HG03025 (cell line): ENCODE measurements around the gene RUBCNL.
"Not testable (repeated sequence)": the region's sequence is repeated elsewhere in the genome, so short reads cannot be mapped to it uniquely, and the experiment has no call there.

Source experiments
- ATAC-seq: cut with Tn5 transposase; IDR thresholded peaks from one replicate; pipeline ENCODE4 v1.9.1; 2021; ENCODE audit warnings: mild to moderate bottlenecking, moderate library complexity; ENCODE audit not compliant: unreplicated experiment, low FRiP score

The RUBCNL gene, protein sequence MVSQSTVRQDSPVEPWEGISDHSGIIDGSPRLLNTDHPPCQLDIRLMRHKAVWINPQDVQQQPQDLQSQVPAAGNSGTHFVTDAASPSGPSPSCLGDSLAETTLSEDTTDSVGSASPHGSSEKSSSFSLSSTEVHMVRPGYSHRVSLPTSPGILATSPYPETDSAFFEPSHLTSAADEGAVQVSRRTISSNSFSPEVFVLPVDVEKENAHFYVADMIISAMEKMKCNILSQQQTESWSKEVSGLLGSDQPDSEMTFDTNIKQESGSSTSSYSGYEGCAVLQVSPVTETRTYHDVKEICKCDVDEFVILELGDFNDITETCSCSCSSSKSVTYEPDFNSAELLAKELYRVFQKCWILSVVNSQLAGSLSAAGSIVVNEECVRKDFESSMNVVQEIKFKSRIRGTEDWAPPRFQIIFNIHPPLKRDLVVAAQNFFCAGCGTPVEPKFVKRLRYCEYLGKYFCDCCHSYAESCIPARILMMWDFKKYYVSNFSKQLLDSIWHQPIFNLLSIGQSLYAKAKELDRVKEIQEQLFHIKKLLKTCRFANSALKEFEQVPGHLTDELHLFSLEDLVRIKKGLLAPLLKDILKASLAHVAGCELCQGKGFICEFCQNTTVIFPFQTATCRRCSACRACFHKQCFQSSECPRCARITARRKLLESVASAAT

DNA sequence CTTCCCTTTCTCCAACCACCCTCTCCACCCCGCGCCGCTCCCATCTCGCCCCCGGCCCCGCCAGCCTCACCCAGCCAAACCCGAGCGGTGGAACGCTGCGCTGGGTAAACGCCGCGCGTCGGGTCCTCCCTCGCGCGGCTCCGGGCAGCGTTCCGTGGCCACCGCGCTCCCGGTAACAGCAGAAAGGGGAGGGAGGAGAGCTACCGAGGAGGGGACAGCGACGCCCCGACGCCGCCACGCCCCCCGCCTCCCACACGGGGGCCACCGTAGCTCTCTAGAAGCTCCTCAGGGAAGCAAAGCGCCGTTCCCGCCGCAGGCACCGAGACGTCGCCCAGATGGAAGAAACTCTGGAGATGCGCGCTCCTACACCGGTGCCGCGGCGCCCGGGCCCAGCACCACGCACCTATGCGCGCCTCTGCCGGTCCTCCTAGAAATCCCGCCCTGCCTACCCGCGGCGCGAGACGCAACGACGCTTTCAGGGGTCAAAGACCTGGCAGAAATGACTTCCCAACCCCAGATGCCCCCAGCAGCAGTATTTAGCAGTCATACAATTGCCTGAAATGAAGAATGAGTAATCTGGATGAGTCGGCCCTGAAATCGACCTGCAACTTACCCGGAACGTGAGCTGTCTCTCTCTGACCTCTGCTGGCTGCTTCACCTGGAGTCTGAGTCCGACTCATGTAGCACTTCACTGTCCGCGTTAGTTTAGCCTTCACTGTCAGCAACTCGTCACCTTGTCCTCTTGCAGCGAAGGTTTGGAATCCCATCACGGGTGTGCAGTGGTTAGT lies at the start of gene RUBCNL:
RUBCNL (minus strand) TSS at position 189 of the 788 bp plus-strand sequence. CDS start 14,777 bp downstream, outside the sequence.
- ATAC-seq, result peak; percentile 33

DNA sequence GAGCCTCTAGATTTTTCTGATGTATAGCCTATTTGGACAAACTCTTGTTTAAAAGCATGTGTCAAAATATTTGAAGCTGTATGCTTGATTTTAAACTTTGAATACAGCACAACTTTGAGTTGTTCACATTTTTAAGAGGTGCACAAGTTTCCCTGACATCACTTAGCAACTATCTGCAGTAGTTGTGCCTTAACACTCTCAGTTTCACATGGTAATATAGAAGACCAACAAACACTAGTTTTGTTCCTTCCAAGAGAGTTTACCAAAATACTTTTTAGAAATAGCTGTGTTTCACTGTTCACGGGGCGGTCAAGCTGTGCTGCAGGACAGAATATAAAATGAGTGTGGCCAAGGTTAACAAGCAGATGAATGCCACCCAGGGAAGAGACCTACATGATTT lies 42.5 kb upstream of the RUBCNL start:
- ATAC-seq, result not testable (repeated sequence)

DNA sequence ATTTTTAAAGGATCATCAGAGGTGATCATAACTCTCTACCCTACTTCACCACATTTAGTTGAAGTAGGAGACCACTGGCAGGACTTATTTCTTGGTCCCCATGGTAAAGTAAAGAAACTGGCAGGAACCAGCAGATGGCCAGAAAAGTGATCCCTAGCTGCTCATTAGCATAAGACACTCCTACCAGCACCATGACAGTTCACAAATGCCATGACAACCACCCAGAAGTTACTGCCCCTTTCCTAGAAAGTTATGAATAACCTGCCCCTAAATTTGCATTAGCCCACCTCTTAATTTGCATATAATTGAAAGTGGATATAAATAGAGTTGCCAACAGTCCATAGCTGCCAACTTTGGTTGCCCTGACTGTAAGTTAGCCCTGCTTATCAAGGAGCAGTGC lies 18.4 kb upstream of the RUBCNL start:
- ATAC-seq, result no peak

DNA sequence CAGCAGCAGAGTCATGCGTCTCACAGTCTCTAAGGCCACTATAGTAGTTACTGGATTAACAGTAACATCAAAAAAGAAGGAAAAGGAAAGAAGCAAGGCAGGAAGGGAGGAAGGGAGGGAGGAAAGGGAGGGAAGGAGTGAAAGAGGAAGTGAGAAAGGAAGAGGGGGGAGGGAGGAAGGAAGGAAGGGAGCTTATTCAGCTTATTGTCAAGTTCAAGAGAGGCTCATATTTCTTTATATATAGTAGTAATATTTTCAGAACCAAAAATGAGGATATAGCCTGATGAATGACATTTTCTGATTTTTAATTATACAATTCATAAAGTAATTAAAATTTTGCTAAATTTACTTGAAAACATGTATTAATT lies 17.7 kb upstream of the RUBCNL start:
- no peak for ATAC-seq

DNA sequence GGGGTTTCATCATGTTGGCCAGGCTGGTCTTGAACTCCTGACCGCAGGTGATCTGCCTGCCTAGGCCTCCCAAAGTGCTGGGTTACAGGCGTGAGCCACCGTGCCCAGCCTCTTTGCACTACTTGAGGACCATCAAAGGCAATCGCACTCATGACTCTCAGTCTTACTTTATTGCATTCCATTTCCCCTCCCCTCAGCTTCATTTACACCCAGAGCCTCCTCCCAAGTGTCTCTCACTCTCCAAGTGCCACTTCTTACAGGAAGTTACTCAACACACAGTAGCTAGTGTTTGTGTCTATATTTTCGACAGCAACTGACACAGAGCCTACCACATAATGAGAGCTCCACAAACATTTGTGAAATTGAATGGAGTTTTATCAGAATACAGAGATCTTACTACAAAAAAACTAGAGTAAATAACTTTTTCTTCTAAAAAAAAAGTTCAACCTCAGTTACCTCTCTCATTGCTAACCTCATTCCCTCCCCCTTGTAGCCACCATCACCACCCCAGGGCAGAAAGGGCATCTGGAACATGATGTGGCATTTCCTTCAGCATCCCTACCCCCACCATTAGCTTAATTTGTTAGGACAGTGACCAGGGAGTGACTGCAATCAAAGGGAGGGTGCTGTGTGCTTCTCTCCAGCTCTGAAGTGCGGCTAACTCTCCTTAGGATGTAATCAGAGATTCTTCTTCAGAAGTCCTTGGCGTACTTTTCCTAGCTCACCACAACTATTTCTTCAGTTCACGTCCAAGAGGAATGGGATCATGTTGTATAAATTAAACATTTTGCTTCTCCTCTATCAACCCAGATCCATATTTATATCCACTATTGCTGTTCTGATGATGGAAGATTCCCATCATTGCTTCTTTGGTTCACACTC lies 17.0 kb upstream of the RUBCNL start:
- no peak for ATAC-seq

DNA sequence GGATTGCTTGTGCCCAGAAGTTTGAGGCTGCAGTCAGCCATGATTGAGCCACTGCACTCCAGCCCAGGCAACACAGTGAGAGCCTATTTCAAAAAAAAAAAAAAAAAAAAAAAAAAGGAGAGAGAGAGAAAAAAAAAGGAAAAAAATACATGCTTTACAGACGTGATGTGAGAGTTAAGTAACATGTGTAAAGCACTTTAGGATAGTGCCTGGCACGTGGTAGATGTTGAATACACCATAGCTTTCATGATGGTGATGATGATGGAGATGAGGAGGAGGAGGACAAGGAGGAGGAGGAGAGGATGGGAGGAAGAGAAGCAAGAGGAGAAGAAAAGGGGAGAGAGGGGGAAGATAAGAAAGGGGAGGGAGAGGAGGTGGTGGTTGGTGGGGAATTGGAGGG lies 15.1 kb upstream of the RUBCNL start:
- ATAC-seq, result no peak

DNA sequence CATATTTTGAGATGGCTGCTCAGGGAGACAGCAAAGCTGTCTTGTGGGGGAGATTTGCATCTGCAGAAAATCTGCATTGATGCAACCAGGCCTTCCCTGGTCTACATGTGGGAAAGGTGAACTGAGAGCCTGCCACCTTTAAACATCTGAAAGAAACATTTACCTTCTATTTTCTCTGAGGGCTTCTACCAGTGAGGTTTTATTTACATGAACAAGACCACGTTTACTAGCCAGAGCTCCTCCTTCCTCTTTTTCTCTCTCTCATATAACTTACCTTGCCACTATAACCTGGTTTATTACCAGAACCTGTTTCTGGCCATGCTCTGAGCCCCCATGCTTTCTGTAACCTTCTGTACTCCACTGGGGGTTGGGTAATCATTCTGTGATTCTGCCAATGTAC lies 14.4 kb upstream of the RUBCNL start:
- no peak for ATAC-seq

DNA sequence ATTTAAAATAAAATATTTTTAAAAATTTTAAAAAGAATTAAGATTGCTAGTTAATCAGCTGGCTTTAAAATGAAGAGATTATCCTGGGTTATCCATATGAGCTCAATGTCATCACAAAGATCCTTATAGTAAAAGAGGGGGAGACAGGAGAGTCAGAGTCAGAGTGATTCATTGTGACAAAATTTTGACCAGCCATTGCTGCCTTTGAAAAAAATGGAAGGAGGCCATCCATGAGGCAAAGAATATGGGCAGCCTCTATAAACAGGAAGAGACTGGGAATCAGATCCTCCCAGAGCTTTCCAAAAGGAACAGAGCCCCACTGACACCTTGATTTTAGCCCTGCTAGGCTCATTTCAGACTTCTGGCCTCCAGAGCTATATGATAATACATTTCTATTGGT lies 9.3 kb upstream of the RUBCNL start:
- ATAC-seq, result no peak

DNA sequence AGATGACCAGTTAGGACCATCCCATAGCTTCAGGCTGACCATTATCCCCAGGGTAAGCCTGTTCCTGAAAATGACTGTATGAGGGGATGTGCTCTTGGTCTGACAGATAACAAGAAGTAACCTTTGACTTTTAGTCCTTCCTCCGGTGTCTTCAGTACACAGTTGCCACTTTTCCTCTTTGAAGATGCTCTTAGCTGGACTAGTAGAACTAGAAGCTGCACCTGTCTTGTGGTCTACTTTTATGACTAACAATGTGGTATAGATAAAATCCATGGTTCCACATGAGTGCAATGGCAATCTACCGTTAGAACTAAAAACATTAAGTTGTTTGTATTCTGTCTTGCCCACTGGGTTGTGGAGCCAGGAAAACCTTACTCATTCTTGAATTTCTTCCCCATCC lies 5.9 kb upstream of the RUBCNL start:
- ATAC-seq, result no peak

DNA sequence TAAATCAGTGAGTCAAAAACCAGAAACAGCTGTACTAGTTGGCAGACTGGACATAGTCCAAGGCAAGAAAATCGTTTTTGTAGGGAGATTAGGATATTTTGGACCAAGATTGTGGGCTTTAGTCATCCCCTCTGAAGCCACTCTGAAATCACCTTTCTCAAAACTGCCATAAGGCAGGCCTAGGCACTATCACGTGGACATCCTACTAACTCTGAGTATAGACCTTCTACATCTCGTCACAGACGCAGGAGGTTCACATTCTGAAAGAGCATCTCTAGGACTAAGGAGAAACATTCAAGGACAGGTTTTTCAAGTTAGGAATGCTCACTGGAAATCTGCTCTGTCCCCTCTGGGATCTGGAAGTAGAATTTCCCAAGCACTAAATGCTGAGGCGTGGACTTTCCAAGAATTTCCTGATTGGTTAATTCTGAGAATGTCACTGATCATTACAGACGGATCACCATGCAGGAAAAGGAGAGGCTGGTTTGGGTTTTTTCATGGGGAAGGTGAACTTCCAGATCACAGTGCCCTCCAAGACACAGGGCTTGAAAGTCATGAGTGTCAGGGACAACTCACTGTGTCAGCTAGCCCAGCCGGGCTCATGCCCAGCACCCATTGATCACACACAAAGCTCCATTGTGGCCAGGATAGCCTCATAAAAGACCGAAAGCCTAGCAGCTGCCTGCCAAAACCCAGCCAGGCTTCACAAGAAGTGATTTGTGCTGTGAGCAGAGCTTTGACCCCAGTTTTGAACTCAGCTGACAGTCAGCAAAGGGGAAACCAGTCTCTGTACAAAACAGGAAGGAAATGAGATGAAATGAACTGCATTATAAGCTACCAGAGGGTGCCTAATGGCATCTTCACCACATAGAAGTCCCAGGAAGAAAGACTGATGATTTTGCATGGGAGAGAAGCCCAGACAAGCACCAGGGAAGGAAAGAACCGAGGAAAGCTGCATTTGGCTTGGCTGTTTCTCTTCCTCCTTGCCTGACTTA lies 2.7 kb upstream of the RUBCNL start:
- ATAC-seq, result peak; percentile 34

DNA sequence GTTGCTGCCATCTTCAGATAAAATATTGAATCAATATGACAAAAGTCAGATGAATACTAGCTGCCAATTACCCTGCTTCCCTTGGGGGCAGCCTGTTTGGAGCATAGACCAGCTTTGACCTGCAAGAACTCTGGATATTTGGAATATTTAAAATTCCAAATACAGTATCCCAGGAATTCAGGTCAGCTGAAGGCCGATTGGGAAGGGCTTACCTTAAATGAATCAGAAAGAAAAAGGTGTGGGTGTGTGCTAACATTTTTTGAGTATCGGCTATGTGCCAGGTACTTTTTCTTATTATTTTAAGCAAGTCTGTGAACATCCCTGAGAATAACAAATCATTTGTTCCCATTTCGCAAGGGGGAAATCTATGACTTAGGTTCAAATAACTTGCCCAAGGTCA lies 1.8 kb upstream of the RUBCNL start:
- no peak for ATAC-seq

DNA sequence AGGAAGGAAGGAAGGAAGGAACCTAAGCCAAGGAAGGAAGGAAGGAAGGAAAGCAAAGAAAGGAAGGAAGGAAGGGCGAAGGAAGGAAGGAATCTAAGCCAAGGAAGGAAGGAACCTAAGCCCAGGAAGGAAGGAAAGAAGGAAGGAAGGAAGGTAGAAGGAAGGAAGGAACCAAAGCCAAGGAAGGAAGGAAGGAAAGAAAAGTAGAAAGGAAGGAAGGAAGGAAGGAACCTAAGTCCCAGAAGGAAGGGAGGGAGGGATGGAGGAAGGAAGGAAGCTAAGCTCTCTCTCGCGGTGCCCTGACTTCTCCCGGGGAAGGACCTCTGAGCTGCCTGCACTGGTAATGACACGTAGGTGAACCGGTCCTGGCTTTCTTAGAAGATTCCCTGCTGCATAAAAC lies 1.3 kb upstream of the RUBCNL start:
- ATAC-seq, result no peak

DNA sequence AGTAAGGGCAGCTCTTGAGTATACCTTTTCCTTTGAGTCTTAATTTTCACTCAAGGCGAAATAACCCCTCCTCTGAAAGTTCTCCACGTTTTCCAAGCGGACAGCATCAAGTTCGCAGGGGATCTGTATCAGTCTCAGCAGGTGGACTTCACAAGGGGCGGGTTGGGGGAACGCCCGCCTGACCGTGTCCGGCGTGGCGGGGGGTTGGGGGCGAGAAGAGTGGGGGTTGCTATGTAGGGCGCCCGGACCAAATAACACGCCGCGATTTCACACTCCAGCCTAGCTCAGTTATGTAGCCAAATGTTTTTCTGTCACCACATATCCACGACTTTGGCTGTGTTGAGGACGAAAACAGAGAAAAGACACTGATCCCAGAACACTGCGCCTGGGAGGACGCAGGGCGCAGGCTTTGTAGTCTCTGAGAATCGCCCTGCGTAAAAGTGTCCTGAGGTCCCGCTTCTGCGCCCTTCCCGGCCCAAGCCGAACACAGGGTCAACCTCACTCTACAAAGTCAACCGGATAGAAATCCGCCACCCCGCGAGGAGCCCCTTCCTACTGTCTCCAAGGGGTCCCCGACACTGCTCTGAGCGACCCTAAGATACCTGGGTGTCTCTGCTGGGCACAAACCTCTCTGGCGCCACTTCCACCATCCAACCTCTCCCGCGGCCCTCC lies 524 bp downstream of the RUBCNL start:
- ATAC-seq, result no peak

DNA sequence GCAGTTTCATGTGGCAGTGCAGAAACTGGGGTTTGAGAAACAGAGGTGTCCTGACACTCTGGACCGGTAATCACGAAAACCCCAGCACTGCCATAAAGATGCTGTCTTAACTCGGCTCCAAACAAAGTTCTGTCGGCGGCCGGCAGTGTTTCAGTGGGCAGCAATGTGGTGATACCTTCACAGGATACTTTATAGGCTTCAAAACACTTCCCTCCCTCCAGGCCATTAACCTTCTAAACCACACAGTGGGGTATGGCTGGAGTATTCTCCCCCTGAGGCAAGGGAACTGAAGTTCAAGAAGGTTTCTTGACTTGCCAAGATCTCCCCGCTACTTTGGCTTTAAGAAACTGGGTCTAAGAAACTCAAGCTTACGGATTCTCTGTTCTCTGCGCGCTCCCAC lies 1.1 kb downstream of the RUBCNL start:
- no peak for ATAC-seq

DNA sequence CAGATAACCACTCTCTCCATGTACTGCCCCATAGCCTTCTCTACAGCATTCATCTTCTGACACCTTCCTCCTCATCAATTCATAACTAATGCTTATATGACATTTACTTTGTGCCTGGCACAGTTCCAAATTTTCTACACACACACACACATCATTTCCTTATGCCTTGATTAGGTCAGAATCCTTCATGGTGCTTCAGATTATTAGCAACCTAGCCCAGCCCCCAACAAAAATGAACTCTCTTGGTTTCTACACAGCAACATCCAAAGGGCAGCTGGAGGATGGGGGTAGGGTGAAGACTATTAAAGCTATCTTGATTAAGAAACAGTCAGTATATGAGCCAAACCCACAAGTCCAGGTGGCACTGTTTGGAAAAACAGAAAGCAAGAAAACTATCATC lies 3.7 kb downstream of the RUBCNL start:
- ATAC-seq, result no peak

DNA sequence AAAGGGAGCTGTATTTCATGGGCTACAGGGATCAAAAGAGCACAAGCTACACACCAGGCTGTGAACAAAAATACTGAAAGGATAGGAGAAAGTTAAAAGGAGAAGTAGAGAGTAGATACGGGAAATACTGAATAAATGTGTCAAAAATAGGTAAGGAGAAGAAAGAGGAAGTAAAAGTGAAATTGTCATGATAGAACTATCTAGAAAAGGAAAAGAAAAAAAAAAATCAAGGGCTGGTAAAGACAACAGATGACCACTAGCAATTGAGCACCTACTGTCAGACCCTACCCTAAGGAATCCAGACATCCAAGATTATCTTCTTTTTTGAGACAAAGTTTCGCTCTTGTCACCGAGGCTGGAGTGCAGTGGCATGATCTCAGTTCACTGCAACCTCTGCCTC lies 4.8 kb downstream of the RUBCNL start:
- ATAC-seq, result peak; percentile 35

DNA sequence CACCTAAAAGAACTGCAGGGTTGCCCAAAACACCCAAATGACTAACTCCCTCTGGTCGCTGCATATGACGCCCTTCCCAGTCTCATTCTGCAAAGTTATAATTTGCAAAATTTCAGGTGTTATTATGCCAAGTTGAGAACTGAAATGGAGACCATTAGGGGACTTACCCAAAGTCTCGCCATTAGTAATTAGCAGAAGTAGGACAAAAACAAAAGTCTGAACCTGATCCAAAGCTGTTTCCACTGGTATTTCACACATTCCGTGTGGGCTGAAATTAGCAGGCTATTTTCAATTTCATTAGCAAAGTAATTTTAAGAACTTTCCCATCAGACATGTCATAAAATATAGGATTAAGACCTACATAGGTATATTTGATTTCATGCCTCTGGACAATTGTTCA lies 6.8 kb downstream of the RUBCNL start:
- ATAC-seq, result no peak

DNA sequence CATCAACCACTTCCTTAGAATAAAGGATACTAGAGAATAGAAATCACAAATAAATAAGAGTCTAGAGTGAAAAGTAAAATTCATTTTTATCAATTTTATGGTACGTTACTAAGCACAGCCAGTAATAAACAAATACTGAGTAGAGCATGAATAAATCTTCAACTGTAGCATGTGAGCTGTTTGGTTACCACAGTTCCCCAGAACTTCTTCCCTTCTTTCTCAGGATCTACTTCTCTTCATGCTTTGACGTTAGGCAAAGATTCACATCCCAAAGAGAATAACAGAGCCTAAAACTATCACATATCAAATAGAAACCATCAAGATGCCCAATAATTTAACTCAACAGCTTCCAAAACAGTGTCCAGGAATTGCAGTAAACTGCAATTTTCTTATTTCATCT lies 7.4 kb downstream of the RUBCNL start:
- no peak for ATAC-seq

DNA sequence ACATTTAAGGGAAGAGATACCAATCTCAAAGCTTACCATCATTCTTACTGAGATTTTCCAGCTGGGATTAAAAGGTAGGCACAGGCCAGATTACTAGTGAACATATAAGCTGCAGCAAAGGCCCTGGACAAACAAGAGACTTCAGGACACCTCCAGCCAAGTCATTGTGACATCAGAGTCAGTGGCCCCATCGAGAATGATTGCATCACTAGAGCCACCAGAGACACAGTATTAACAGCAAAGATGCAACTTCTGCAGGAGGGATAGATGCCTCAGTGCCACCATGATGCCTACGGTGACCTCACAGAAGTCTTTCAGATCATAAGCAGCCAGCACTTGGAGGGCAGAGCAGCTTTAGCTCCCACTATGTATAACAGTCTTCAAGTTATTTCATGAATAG lies 8.6 kb downstream of the RUBCNL start:
- ATAC-seq, result no peak
